ENCODE data around the gene HIPK4. TPM values are rescaled to one million over a fixed set of nuclear protein-coding genes. Genes with fewer than 3 reads are reported as not detected.
A peak's percentile ranks its signal among the peaks of the same experiment; 100 is the strongest.
"Not testable (repeated sequence)": the region's sequence is repeated elsewhere in the genome, so short reads cannot be mapped to it uniquely, and the experiment has no call there.

Gene HIPK4
- total RNA-seq, 1 donor from 2014 or later = not detected

DNA sequence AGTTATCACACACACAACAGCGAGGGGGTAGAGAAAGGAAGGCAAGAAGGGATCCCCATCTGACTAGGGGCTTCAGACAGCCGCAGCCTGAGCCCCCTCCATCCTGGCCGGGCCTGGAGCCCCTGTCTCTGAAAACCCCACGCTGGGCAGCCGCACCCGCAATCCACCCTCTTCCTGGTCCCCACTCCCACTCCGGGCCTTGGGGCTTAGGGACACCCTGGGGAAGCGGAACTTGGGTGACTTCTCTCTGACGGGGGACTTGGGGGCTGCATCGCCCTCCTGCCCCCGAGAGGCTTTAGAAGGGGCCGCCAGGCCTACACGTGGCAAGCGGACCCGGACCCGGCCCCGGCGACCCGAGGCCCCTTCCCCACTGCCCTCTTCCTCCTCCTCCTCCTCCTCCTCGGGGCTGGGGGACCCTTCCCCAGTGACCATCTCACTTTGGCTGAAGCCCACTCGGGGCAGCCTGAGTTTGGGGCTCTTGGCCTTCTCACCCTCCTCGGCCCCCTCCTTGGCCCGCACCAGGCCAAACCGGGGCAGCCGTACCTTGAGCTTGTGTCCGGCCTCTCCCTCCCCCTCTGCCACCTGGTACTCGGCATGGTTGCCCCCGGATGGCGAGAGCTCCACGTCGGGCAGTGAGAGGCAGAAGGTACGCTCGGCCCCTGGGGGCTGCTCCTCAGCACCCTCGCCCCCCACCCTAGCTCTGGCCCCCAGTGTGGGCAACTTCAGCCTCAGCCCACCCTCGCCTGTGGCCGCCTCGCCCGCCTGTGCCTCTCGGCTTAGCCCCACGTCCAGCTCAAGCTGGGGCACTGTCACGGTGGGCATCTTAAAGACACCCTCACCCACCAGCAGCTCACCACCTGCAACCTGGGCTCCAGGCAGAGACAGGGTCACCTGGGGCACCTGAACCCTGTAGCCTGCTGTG lies 4.2 kb upstream of the HIPK4 start:
- no peak for DNase-seq (ENCODE audit: low read depth in 2 of 2)

DNA sequence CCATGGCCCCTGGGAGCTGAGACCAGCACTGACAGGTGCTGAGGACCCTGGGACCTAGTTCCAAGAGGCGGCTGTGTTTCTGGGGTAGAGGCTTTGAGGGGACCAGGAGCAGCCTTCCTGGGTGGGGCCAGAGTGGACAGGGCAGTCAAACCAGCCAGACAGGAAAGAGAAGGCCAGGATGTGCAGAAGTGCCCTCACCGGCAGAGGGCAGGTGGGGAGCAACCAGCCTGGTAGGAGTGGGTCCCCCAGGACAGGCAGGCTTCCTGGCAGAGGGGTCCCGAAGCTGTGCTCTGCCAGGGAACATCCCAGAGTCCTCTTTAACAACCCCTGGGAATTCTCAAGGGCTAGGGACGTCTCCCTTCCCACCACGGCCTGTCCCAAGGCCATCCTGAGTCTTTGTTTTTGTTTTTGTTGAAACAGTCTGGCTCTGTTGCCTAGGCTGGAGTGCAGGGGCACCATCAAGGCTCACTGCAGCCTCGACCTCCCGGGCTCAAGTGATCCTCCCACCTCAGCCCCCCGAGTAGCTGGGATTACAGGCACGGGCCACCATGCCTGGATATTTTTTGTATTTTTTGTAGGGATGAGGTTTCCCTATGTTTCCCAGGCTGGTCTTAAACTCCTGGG lies 3.0 kb upstream of the HIPK4 start:
- DNase-seq (ENCODE audit: low read depth in 2 of 2) = peak; percentile 20 to 31

DNA sequence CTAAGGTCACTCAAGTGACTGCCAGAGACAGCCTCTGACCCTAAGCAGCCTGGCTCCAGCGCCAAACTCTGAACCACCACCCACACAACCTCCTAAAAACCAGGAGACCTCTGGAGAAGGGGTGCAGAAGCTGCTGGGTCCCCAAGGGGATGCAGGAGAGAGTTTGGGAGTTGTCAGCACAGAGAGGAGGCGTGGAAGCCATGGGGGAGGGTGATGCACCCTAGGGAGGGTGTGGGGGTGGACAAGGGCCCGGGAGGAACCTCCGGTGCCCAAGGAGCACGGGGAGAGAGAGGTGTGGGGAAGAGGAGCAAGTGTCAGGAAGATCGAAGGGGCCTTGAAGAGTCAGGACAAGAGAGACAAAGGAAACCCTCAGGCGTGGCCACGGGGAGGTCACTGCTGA lies 2.1 kb upstream of the HIPK4 start:
- DNase-seq (ENCODE audit: low read depth in 2 of 2) = no peak

DNA sequence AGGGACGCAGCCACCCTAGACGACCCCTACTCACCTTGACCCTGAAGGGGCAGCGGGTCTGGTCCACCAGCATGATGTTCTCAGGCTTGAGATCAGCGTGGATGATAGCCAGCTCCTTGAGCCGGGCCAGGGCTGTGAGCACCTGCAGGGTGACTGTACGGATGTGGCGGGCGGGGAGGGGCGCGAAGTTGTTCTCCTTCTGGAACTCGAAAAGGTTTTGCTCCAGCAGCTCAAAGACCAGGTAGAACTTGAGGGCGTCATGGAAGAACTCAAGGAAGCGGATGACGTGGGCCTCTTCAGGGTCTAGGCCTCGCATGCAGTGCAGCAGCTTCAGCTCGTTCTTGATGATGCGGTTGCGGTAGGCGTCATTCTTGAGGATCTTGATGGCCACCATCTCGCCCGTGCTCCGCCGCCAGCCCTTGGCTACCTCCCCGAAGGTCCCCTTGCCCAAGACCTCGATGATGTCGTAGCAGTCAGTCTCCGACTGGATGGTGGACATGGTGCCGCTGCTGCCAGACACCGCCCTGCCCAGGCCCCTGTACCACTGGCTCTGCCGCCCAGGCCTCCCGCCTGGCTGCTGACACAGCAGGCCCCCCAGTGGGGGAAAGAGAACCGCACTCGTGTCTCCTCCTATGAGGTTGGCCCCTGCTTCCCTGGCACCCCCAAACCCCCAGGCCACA lies 437 bp downstream of the HIPK4 start:
- no peak for DNase-seq (ENCODE audit: low read depth in 2 of 2)

DNA sequence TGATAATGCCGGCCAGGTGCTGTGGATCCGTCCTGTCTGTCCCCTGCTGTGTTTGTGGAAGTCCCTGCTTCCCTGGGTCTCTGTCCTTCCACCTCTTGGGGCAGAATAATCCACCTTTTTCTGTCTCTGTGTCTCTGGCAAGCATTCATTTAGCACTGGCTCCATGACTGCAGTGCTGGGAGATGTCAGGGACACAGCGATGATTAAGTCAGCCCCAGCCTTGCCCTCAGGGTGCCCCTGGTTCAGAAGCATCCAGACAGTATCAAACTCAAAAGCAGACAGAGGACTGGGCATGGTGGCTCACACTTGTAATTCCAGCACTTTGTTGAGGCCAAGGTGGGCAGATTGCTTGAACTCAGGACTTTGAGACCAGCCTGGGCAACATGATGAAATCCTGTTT lies 1.5 kb downstream of the HIPK4 start:
- no peak for DNase-seq (ENCODE audit: low read depth in 2 of 2)

DNA sequence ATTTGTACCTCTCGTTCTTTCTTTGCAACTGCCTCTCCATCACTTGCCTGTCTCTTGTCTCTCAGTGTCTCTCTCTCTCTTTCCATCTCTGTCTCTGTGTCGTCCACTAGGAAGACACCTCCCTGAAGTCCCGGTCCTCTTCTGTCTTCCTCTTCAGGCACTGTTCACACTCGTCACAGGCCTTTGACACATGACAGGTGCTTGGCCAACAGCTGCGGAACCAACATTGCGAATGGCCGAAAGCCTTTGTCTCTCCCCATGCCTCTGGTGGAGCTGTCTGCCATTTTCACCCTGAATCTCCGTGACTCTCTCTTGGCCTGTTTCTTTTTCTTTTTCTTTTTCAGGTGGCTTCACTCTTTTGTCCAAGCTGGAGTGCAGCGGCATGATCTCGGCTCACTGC lies 2.8 kb downstream of the HIPK4 start:
- no peak for DNase-seq (ENCODE audit: low read depth in 2 of 2)

DNA sequence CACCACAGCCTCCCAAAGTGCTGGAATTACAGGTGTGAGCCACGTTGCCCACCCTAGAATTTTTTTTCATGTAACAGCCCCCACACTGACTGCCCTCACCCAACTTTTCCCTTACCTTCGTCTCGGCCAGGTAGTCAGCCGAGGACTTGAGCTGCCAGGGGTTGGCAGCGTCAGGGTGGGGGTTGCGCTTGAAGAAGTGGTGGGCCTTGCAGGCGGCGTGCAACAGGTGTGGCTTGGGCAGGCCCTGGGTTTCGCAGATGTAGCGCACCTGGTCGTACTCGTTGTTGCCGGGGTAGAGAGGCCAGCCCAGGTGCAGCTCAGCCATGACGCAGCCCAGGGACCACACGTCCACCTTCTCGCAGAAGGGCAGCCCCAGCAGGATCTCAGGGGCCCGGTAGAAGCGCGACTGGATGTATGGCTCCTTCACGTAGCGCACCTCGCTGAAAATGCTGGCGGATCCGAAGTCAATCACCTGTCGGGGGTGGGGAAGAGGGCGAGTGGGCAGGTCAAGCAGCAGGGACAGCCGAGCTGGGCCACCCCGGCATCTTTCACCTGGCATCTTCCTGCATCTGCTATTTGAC lies 6.2 kb downstream of the HIPK4 start:
- DNase-seq (ENCODE audit: low read depth in 2 of 2) = no peak

DNA sequence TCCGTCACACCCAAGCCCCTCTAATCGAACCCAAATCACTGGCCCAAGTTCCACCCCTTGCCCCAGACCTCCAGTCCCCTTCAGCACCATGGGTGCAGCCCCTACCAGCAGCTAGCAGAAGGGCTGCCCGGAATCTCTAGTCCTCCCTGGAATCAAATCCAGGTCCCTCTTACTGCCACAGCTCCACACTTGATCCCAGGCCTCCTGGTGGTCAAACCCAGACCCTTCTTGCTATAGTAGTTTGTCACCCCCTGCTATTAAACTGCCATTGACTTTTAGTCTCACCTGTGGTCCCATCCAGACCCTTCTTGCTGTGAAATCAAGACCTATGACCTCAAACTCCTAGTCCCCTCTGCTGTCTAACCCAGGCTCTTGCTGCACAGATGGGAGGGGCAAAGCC lies 8.7 kb downstream of the HIPK4 start:
- DNase-seq (ENCODE audit: low read depth in 2 of 2) = peak in 1 of 2 donors; percentile 19

DNA sequence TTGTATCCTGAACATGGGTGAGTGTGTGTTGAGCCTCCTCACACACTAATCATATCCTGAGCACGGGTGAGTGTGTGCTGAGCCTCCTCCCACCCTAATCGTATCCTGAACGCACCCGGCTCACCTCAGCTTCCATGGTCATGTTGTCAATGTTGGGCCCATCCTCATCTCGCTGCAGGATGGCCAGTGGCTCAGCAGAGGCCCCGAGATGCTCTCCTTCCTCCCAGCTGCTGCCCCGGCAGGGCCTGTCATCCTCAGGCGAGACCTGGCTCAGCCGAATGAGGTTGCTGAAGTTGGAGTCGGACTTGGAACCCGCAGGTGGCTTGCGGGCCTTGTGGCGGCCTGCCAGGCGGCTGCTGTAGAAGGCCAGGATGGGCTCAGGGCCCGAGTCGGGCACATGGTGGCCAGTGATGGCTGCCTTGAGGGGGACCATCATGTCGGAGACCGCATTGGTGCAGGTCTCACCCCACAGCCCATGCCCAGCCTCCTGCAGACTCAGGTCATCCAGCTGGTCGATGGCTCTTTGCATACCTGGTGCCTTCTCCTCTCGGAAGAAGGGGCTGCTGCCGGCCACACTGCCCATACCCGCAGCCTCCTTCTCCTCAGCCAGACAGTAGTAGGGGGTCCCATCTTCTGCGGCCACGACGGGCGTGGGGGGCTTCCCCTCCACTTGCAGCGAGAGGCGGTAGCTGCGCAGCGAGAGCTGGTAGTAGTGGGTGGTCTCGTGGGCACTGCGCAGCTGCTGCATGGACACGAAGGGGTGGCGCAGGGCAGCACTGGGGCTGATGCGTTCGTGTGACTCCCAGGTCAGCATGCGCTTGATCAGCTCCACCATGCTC lies 9.6 kb downstream of the HIPK4 start:
- DNase-seq (ENCODE audit: low read depth in 2 of 2) = no peak

DNA sequence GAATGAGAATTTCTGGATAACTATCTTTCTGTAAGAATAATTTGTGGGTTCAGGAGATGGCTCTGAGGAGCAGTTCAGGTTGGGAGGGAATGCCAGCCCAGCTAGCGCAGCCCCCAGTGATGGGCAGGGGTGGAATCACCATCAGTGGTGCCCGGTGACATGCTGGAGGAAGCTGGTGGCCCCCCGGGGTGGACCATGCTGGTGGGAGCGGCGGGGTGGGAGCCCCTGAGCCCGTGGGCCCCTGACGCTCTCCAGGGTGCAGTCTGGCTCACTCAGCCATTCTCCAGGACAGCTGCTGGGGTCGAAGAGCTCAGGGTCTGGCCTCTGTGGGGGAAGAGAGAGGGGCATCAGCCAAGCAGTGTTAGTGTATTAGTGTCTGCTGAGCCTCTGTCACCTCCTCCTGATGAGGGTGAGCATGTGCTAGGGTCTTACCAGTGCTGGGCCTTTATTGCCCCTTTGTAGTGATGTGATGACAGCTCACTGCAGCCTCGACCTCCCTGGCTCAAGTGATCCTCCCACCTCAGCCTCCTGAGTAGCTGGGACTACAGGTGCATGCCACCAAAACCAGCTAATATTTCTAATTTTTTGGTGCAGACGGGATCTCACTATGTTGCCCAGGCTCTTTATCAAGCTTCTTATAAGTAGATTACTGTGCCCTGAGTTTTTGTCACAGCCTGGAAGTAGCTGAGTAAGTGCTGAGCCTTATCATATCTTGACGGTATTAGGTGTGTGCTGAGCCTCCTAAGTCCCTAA lies 10.4 kb downstream of the HIPK4 start:
- DNase-seq (ENCODE audit: low read depth in 2 of 2) = no peak

DNA sequence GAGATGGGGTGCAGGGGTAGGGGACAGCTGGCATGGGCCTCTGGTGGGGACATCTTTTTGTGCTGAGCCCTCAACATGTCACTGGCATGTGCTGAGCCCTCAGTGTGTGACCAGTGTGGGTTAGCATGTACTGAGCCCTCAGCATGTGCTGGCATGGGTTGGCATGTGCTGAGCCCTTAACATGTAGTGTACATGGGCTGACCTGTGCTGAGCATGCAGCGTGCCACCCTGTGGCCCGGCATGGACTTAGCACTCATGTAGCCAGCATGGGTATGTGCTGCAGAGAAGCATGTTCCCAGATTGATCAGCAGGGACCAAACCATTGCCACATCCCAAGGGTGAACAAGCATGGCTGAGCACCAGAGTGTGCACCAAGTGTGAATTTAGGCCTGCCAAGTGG lies 11.5 kb downstream of the HIPK4 start:
- DNase-seq (ENCODE audit: low read depth in 2 of 2) = no peak

DNA sequence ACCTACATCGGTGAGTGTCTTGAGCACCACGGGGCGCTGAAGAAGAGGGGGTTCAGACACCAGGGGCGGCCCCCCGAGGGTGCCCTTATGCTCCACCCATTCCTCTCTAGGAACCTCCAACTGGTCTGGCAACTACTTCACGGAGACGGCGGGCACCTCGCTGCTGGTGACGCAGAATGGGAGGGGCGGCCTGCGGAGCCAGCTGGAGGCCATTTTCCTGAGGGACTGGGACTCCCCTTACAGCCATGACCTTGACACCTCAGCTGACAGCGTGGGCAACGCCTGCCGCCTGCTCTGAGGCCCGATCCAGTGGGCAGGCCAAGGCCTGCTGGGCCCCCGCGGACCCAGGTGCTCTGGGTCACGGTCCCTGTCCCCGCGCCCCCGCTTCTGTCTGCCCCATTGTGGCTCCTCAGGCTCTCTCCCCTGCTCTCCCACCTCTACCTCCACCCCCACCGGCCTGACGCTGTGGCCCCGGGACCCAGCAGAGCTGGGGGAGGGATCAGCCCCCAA lies 12.1 kb downstream of the HIPK4 start:
- DNase-seq (ENCODE audit: low read depth in 2 of 2) = no peak

DNA sequence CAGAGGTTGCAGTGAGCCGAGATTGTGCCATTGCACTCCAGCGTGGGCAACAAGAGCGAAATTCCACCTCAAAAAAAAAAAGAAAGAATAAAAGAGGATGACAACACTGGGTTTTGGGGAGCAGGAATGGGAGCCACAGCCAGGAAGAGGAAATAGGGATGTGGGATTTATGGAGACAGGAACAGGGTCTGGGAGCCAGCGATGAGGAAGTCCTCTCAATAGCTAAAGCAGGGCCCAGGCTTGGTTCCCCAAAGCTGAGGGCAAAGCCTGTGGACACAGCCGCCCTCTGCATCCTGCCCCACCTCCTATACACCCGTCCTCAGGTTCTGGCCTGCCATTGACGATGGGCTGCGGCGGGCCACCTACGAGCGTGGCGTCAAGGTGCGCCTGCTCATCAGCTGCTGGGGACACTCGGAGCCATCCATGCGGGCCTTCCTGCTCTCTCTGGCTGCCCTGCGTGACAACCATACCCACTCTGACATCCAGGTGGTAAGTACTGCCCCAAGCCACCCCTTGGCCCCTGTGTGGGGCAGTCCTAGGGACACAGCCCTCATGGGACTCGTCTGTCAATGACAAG lies 13.6 kb downstream of the HIPK4 start:
- no peak for DNase-seq (ENCODE audit: low read depth in 2 of 2)

DNA sequence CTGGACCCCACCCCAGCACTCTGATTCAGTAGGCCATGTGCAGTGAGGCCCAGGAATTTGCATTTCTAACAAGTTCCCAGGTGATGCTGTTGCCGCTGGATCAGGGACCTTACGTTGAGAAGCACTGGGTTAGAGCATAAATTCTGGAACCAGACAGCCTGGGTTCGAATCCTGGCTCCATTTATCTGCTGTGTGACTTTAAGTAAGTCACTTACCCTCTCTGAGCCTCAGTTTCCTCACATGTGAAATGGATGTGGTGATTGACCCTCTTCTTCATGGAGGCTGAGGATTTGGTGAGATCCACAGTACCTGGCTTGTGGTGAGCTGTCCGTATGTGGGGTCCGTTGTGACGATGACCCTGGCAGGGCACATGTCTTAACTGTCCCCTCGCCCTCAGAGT lies 15.9 kb downstream of the HIPK4 start:
- DNase-seq (ENCODE audit: low read depth in 2 of 2) = no peak

DNA sequence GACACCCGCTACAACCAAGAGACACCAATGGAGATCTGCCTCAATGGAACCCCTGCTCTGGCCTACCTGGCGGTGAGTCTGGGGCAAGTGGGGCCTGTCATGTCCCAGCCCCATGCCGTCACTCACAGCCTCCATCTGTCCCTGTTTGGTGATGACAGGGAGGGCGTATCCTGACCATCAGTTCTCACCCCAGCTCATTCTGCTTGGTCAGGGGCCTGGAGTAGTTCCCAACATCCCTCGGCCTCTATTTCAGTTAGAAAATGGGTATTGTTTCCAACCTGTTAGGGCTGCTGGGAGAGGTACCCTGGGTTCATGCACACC lies 18.2 kb downstream of the HIPK4 start:
- DNase-seq (ENCODE audit: low read depth in 2 of 2) = no peak

DNA sequence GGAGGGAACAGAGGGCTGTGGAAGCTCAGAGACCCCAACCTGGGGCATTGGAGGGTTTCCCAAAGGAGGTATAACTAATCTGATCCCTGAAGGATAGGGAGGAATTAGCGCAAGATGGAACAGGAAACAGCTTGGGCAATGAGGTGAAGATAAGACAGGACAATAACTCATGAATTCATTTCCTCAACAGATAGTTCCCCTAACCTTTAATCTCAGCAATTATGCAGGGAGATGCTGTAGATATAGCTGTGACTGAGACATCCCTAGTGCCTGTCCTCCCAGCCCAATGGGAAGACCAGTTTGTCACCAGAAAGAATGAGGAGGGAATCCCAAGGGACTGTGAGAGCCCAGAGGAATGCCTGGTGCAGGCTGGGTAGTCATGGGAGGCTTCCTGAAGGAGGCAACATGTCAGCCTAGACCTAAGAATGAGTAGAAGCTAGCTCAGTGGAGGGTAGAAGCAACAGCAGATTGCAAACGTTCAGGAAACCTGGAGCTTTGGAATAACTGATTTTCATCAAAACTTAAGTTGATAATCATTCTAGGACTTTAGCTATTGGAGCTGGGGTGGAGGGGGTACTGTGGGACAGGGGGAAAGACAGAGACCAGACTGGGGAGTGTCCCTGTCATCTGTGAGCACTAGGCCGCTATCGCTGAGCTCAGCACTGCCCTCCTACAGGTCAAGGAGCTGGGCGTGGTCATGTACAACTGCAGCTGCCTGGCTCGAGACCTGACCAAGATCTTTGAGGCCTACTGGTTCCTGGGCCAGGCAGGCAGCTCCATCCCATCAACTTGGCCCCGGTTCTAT lies 18.8 kb downstream of the HIPK4 start:
- DNase-seq (ENCODE audit: low read depth in 2 of 2) = no peak

DNA sequence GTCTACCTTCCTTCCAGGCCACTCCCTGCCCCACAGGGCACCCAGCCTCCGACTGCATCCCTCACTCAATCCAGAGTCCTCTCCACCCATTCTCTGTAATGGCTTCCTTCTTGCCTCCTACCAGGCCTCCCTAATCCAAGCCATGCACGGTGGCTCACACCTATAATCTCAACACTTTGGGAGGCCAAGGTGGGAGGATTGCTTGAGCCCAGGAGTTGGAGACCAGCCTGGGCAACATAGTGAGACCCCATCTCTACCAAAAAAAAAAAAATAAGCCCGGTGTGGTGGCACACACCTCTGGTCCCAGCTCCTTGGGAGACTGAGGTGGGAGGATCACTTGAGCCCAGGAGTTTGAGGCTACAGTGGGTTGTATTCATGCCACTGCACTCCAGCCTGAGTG lies 19.7 kb downstream of the HIPK4 start:
- not testable (repeated sequence) for DNase-seq (ENCODE audit: low read depth in 2 of 2)

DNA sequence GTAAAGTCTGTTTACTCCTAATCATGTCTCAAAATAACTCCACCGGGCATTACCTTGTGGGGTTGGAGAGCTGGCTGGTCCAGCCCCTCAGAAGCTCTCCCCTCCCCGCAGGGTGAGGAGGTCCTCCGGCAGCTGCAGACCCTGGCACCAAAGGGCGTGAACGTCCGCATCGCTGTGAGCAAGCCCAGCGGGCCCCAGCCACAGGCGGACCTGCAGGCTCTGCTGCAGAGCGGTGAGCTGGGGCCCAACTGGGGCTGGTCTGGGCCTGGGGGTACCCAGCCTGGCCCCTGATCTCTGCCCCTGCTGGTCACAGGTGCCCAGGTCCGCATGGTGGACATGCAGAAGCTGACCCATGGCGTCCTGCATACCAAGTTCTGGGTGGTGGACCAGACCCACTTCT lies 20.2 kb downstream of the HIPK4 start:
- DNase-seq (ENCODE audit: low read depth in 2 of 2) = no peak

Data from lung microvascular endothelial cell (primary cell).